Muscle layer of colon (tissue), 2 donors: ENCODE results near the gene HSPB7.
A peak's percentile ranks its signal among the peaks of the same experiment; 100 is the strongest.
"Not testable (repeated sequence)": the region's sequence is repeated elsewhere in the genome, so short reads cannot be mapped to it uniquely, and the experiment has no call there.

ENCODE experiments used
- H3K27ac ChIP-seq: one replicate; pipeline ENCODE4 v1.7.0; 2013; ENCODE audit warnings: low read depth, mild to moderate bottlenecking, low read length, moderate library complexity
- H3K27me3 ChIP-seq, 2 donors: one replicate each; pipeline ENCODE4 v1.7.0; 2013; ENCODE audit warnings: low read length in 2 of 2, mild to moderate bottlenecking in 2 of 2; ENCODE audit not compliant: insufficient read depth in 2 of 2, control insufficient read depth in 1 of 2
- H3K36me3 ChIP-seq: one replicate; pipeline ENCODE4 v1.7.0; 2013; ENCODE audit warnings: mild to moderate bottlenecking, low read length; ENCODE audit not compliant: insufficient read depth
- H3K4me1 ChIP-seq: one replicate; pipeline ENCODE4 v1.7.0; 2013; ENCODE audit warnings: mild to moderate bottlenecking, low read length; ENCODE audit not compliant: insufficient read depth
- H3K4me3 ChIP-seq, 2 donors: one replicate each; pipeline ENCODE4 v1.7.0; 2013; ENCODE audit warnings: low read length in 2 of 2, low read depth in 1 of 2, mild to moderate bottlenecking in 1 of 2, moderate library complexity in 1 of 2
- H3K9ac ChIP-seq: one replicate; pipeline ENCODE4 v1.7.0; 2013; ENCODE audit warnings: low read length
- H3K9me3 ChIP-seq: one replicate; pipeline ENCODE4 v1.7.0; 2013; ENCODE audit warnings: mild to moderate bottlenecking, low read length
- donor health status: abdominal sarcoma.
- donor health status: Adenocarcinoma of cecum.

HSPB7 gene

GRCh38 chr1:16058394-16059120, 40.7 kb upstream of the HSPB7 start:
- not testable (repeated sequence) for H3K4me3 ChIP-seq, H3K9ac ChIP-seq, H3K36me3 ChIP-seq, H3K4me1 ChIP-seq, H3K27ac ChIP-seq, H3K9me3 ChIP-seq, H3K27me3 ChIP-seq

DNA sequence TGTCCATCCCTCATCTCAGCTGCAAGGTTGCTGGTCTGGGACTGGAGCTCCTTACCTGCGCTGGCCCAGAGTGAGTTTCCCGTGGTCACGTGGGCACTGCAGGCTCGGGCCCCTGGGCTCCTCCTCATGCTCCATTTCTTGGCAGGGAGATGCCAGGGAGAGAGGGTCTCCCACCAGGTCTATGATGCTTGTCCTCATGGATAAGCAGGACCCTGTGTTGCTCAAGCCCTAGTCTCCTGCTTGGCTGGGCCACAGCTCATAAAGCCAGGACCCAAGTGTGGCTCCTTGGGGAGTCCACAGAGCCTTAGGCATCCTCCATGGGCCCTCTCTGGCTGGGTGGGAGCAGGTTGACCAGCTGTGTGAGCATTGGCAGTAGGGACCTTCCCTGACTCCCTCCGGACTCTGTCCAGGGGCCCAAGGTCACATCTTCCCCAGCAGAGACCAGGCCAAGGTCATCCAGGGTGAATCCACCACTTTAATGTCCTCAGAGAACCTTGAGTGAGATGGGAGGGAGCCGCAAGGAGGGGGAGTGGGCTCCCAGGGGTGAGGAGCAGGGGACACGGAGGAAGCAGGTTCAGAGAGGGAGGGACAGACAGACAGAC, 39.6 kb upstream of the HSPB7 start:
- not testable (repeated sequence) for H3K4me3 ChIP-seq, H3K4me1 ChIP-seq, H3K27ac ChIP-seq, H3K9ac ChIP-seq, H3K9me3 ChIP-seq, H3K27me3 ChIP-seq, H3K36me3 ChIP-seq

- H3K4me1 ChIP-seq, H3K36me3 ChIP-seq, H3K27me3 ChIP-seq, H3K27ac ChIP-seq, H3K4me3 ChIP-seq, H3K9me3 ChIP-seq, H3K9ac ChIP-seq: not testable (repeated sequence)
Observed at GRCh38 chr1:16056521-16056912, 38.7 kb upstream of the HSPB7 start.

DNA sequence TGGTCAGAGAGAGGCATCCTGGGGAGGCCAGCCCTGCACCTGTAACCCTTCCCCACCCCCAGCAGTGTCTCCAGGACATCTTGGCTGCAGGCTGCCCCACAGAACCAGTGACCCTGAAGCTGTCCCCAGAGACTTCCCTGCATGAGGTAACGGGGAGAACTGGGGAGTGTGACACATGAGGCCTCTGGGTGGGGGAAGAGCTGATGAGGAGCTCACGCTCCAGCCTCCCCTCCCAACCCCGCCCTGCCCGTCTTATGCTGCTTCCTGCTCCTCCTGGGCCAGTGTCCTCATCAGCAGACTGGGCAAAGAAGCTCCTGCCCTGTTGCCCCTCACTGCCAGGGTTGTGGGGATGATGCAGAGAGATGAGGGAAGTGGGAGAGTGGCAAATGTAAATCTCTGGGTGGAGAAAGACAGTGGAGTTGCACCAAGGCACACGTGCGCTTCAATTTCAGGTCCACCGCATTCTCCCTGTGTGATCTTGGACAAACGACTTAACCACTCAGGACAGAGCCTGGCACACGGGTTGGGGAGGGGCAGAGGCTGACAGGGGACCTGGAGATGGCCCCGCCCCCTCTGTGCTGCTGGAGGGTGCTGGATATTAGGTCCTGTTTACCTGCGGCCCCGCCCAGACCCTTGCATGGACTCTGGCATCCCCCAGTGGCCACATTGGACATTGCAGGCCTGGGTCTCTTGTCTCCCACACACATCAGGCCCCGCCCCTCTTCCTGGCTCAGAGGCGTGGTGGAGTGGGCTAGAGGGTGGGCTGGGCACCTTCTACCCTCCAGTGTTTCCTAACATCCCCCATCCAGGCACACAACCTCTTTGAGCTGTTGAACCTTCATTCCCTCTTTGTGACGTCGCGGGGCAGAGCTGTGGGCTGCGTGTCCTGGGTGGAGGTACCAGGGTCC, 38.0 kb upstream of the HSPB7 start:
- no peak overlapping the region for H3K9ac ChIP-seq
- no peak overlapping the region for H3K4me3 ChIP-seq

DNA sequence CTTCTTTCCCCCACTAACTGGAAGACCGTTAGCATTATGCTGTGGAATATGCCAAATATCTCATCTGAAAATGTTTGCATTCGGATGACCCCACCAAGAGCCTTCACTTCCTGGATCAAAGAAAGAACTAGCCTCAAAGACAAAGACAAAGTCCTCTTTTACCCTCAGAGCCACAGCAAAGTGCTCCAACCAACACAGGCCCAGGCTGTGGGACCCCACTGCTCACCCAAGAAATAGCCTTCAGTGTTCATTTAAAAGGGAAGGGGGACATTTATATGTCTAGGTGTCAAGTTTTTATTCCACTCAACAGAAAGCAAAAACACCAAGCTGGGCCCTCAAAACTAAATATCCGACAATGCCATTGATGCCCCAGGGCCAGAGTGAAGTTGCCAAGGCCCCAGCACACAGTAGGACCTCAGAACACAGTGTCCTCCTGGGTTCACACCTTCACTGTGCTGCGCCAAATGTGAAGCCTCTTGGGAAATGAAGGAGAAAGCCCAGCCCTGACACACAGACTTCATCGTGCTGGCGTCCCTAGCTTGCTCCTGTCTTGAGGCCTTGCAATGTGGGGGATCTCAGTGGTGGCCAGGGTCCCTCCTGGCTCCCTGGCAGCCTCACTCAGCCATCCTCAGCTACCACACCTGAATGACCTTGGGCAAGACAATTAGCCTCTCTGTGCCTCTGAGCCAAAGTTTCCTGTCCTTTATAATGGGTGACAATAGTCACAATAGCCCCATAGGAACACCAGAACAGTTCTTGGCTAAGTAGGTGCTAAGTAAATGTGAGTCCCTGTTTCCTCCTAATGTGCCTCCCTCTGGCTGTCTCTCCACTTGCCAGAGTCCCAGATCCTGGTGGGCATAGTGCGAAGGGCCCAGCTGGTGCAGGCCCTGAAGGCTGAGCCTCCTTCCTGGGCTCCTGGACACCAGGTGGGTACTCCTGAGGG, 37.0 kb upstream of the HSPB7 start:
- no peaks in the 10 kb centered on the region for H3K27me3 ChIP-seq
- no peaks in the 10 kb centered on the region for H3K9me3 ChIP-seq
- H3K36me3 ChIP-seq, result no peaks in the 10 kb centered on the region
- H3K4me1 ChIP-seq, result no peaks in the 10 kb centered on the region
- no peak overlapping the region for H3K4me3 ChIP-seq
- no peak overlapping the region for H3K9ac ChIP-seq
- no peak overlapping the region for H3K27ac ChIP-seq

More for the DNA sequence above, 38.0 kb upstream of the HSPB7 start:
- H3K27ac ChIP-seq, result no peak overlapping the region
- H3K36me3 ChIP-seq, result no peaks in the 10 kb centered on the region
- H3K4me1 ChIP-seq, result no peaks in the 10 kb centered on the region
- no peaks in the 10 kb centered on the region for H3K27me3 ChIP-seq
- H3K9me3 ChIP-seq, result no peaks in the 10 kb centered on the region

DNA sequence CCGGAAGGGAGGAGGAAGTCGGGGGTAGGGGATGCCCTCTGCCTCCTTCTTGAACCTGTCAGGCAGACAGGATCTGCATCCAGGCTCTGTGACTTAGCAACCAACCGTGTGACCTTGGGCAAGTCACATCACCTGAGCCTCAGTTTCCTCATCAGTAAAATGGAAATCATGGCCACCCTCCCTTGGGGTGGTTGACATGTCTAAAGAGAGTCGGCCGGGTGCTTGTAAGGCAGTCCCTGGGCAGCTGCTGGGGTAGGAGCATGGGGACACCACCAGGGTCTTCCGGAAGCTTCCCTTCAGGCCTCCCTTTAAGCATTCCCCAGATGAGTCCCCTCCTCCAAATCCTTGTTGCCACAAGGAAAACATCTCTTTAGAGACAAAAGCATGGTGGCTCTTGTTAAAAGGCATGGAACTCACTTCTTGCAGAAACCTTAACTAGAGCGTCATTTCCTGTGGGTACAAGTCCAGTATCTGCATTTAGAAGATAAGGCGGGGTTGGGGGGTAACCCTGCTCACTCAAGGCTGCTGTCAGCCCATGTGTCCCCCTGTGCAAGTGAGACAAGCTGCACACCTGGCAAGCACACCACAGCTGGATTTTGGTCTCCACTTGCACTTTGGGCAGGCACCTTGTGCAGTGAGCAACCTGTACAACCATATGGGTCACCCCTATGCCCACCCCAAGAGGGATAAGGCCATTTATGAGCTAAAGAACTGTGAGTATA, 36.1 kb upstream of the HSPB7 start:
- Histone ChIP-seq H3K4me1 (peaks cover 2% of the 10 kb centered on the region), H3K9ac (no peak overlapping the region), H3K4me3 (no peak overlapping the region), H3K9me3 (no peaks in the 10 kb centered on the region), H3K36me3 (no peaks in the 10 kb centered on the region), H3K27ac (no peak overlapping the region), H3K27me3 (no peaks in the 10 kb centered on the region)

DNA sequence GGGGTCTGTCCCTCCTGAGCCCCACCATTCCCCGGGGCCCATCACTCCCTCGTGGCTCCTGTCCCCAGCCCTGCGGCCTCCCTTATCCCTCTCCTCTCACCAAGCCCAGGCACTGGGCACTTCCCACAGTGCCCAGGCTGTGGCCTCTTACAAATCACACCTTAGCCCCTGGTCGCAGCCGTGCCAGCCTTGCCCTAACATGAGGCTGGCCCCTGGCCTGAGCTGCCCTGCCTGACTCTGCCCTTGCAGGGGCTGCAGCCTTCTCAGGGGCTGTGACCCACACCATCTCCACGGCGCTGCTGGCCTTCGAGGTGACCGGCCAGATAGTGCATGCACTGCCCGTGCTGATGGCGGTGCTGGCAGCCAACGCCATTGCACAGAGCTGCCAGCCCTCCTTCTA, 34.1 kb upstream of the HSPB7 start:
- H3K4me3 ChIP-seq, H3K9me3 ChIP-seq, H3K4me1 ChIP-seq, H3K27ac ChIP-seq, H3K27me3 ChIP-seq, H3K36me3 ChIP-seq, H3K9ac ChIP-seq: not testable (repeated sequence)

GRCh38 chr1:16051039-16051438, 33.2 kb upstream of the HSPB7 start:
- Histone ChIP-seq H3K27me3 (no peaks in the 10 kb centered on the region), H3K4me1 (peaks cover 6% of the 10 kb centered on the region), H3K9me3 (no peaks in the 10 kb centered on the region), H3K36me3 (no peaks in the 10 kb centered on the region), H3K27ac (no peak overlapping the region), H3K9ac (no peak overlapping the region), H3K4me3 (no peak overlapping the region)

GRCh38 chr1:16050328-16050727, 32.5 kb upstream of the HSPB7 start:
- peaks cover 6% of the 10 kb centered on the region for H3K4me1 ChIP-seq
- H3K9ac ChIP-seq, result no peak overlapping the region
- no peaks in the 10 kb centered on the region for H3K36me3 ChIP-seq
- no peaks in the 10 kb centered on the region for H3K9me3 ChIP-seq
- H3K27ac ChIP-seq, result no peak overlapping the region
- no peak overlapping the region for H3K4me3 ChIP-seq
- H3K27me3 ChIP-seq, result no peaks in the 10 kb centered on the region

- H3K27ac ChIP-seq, result no peak overlapping the region
Observed at GRCh38 chr1:16048573-16049189, 30.8 kb upstream of the HSPB7 start.

More at GRCh38 chr1:16048573-16049189, 30.8 kb upstream of the HSPB7 start:
- H3K27me3 ChIP-seq, result no peaks in the 10 kb centered on the region
- H3K4me1 ChIP-seq, result peaks cover 6% of the 10 kb centered on the region
- H3K36me3 ChIP-seq, result no peaks in the 10 kb centered on the region
- H3K9ac ChIP-seq, result peak overlapping the region; percentile 21
- H3K9me3 ChIP-seq, result no peaks in the 10 kb centered on the region
- peak overlapping the region; percentile 54 to 76 for H3K4me3 ChIP-seq
